ENCODE results near the gene PPFIA1.

The PPFIA1 gene

DNA sequence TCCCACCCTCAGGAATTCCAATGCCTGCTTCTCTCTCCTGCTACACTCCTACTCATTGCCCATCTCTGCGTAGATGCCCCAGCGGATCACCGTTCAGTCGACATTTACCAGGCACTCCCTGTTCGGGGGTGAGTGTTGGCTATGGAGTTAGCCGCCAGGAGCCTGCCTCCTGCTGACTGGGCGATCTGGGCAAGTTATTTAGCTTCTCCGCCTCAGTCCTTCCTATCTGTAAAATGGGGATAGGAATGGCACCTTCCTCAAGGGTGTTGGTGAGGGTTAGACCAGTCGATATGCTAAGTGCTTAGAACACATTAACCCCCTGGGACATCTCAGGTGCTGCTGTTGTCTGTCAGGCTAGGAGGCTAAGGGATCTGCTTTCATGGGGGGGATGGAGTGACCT is 36.5 kb upstream of the PPFIA1 start:
- H3K27me3 ChIP-seq (ENCODE audit: control insufficient read depth, insufficient read depth, low read length): no peaks in the 10 kb centered on the region
- no peak overlapping the region for H3K9ac ChIP-seq (ENCODE audit: low read length)
- H3K4me3 ChIP-seq (ENCODE audit: low read depth, low read length): no peak overlapping the region
- H3K9me3 ChIP-seq (ENCODE audit: control insufficient read depth, insufficient read depth, low read depth, low read length): no peaks in the 10 kb centered on the region
- H3K36me3 ChIP-seq (ENCODE audit: control insufficient read depth, insufficient read depth, low read length): no peaks in the 10 kb centered on the region
- peaks cover 7% of the 10 kb centered on the region; the same call in 1 of the 2 replicates for H3K4me1 ChIP-seq (ENCODE audit: control insufficient read depth, insufficient read depth, low read length)
- H3K27ac ChIP-seq (ENCODE audit: low read depth, low read length): no peak overlapping the region

- Histone ChIP-seq H3K4me1 (ENCODE audit: control insufficient read depth, insufficient read depth, low read length) (0 out of 2 replicates have a peak, but pooled peaks cover 3% of the 10 kb centered on the region), H3K9me3 (ENCODE audit: control insufficient read depth, insufficient read depth, low read depth, low read length) (no peaks in the 10 kb centered on the region), H3K27ac (ENCODE audit: low read depth, low read length) (no peak overlapping the region), H3K36me3 (ENCODE audit: control insufficient read depth, insufficient read depth, low read length) (no peaks in the 10 kb centered on the region), H3K27me3 (ENCODE audit: control insufficient read depth, insufficient read depth, low read length) (no peaks in the 10 kb centered on the region), H3K9ac (ENCODE audit: low read length) (no peak overlapping the region), H3K4me3 (ENCODE audit: low read depth, low read length) (no peak overlapping the region)
These were observed 30.2 kb upstream of the PPFIA1 start for GRCh38 chr11:70240337-70240736.

GRCh38 chr11:70241709-70242108 is 28.8 kb upstream of the PPFIA1 start:
- H3K4me1 ChIP-seq (ENCODE audit: control insufficient read depth, insufficient read depth, low read length): 0 out of 2 replicates have a peak, but pooled peaks cover 3% of the 10 kb centered on the region
- H3K36me3 ChIP-seq (ENCODE audit: control insufficient read depth, insufficient read depth, low read length): no peaks in the 10 kb centered on the region
- no peak overlapping the region for H3K4me3 ChIP-seq (ENCODE audit: low read depth, low read length)
- H3K27me3 ChIP-seq (ENCODE audit: control insufficient read depth, insufficient read depth, low read length): no peaks in the 10 kb centered on the region
- H3K9ac ChIP-seq (ENCODE audit: low read length): no peak overlapping the region
- no peaks in the 10 kb centered on the region for H3K9me3 ChIP-seq (ENCODE audit: control insufficient read depth, insufficient read depth, low read depth, low read length)
- no peak overlapping the region for H3K27ac ChIP-seq (ENCODE audit: low read depth, low read length)

- H3K4me1 ChIP-seq (ENCODE audit: control insufficient read depth, insufficient read depth, low read length): peaks cover 8% of the 10 kb centered on the region
- no peak overlapping the region for H3K4me3 ChIP-seq (ENCODE audit: low read depth, low read length)
- no peak overlapping the region for H3K27ac ChIP-seq (ENCODE audit: low read depth, low read length)
- H3K36me3 ChIP-seq (ENCODE audit: control insufficient read depth, insufficient read depth, low read length): no peaks in the 10 kb centered on the region
- H3K9ac ChIP-seq (ENCODE audit: low read length): no peak overlapping the region
- H3K9me3 ChIP-seq (ENCODE audit: control insufficient read depth, insufficient read depth, low read depth, low read length): no peaks in the 10 kb centered on the region
- no peaks in the 10 kb centered on the region for H3K27me3 ChIP-seq (ENCODE audit: control insufficient read depth, insufficient read depth, low read length)
These were observed 27.6 kb upstream of the PPFIA1 start for GRCh38 chr11:70242885-70243284.

GRCh38 chr11:70243912-70244652 is 26.4 kb upstream of the PPFIA1 start:
- no peak overlapping the region for H3K4me3 ChIP-seq (ENCODE audit: low read depth, low read length)
- peaks cover 8% of the 10 kb centered on the region for H3K4me1 ChIP-seq (ENCODE audit: control insufficient read depth, insufficient read depth, low read length)
- no peak overlapping the region for H3K27ac ChIP-seq (ENCODE audit: low read depth, low read length)
- no peak overlapping the region for H3K9ac ChIP-seq (ENCODE audit: low read length)
- no peaks in the 10 kb centered on the region for H3K27me3 ChIP-seq (ENCODE audit: control insufficient read depth, insufficient read depth, low read length)
- H3K9me3 ChIP-seq (ENCODE audit: control insufficient read depth, insufficient read depth, low read depth, low read length): no peaks in the 10 kb centered on the region
- no peaks in the 10 kb centered on the region for H3K36me3 ChIP-seq (ENCODE audit: control insufficient read depth, insufficient read depth, low read length)

GRCh38 chr11:70244698-70245097 is 25.8 kb upstream of the PPFIA1 start:
- Histone ChIP-seq H3K9ac (ENCODE audit: low read length) (no peak overlapping the region), H3K36me3 (ENCODE audit: control insufficient read depth, insufficient read depth, low read length) (no peaks in the 10 kb centered on the region), H3K9me3 (ENCODE audit: control insufficient read depth, insufficient read depth, low read depth, low read length) (no peaks in the 10 kb centered on the region), H3K27me3 (ENCODE audit: control insufficient read depth, insufficient read depth, low read length) (no peaks in the 10 kb centered on the region), H3K4me3 (ENCODE audit: low read depth, low read length) (no peak overlapping the region), H3K27ac (ENCODE audit: low read depth, low read length) (no peak overlapping the region), H3K4me1 (ENCODE audit: control insufficient read depth, insufficient read depth, low read length) (peaks cover 8% of the 10 kb centered on the region)

DNA sequence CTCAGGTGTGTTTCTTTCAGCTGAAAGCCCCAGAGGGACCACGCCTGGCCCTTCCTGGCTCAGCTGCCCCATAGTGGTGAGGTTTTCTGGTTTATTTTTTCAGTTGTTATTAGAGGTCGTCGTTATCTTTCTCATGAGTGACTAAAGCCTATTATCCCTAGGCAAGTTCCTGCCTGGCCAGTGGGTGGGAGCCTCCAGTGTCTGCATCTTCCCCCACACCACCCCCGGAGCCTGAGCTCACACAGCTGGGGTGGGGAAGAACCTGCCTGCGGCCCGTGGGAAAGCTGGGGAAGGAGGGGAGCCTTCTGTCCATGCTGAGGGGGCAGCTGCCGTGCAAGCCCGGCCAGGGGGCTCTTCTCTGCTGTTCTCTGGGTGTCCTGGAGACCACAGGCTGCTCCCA is 24.3 kb upstream of the PPFIA1 start:
- H3K27ac ChIP-seq (ENCODE audit: low read depth, low read length): no peak overlapping the region
- H3K36me3 ChIP-seq (ENCODE audit: control insufficient read depth, insufficient read depth, low read length): no peaks in the 10 kb centered on the region

GRCh38 chr11:70247042-70247709 is 23.3 kb upstream of the PPFIA1 start:
- no peaks in the 10 kb centered on the region for H3K27me3 ChIP-seq (ENCODE audit: control insufficient read depth, insufficient read depth, low read length)
- H3K4me3 ChIP-seq (ENCODE audit: low read depth, low read length): no peak overlapping the region
- H3K36me3 ChIP-seq (ENCODE audit: control insufficient read depth, insufficient read depth, low read length): no peaks in the 10 kb centered on the region
- peaks cover 12% of the 10 kb centered on the region for H3K4me1 ChIP-seq (ENCODE audit: control insufficient read depth, insufficient read depth, low read length)
- no peak overlapping the region for H3K9ac ChIP-seq (ENCODE audit: low read length)
- H3K9me3 ChIP-seq (ENCODE audit: control insufficient read depth, insufficient read depth, low read depth, low read length): no peaks in the 10 kb centered on the region
- no peak overlapping the region for H3K27ac ChIP-seq (ENCODE audit: low read depth, low read length)

More for the DNA sequence above, 24.3 kb upstream of the PPFIA1 start:
- H3K27me3 ChIP-seq (ENCODE audit: control insufficient read depth, insufficient read depth, low read length): no peaks in the 10 kb centered on the region
- no peaks in the 10 kb centered on the region for H3K9me3 ChIP-seq (ENCODE audit: control insufficient read depth, insufficient read depth, low read depth, low read length)
- H3K9ac ChIP-seq (ENCODE audit: low read length): no peak overlapping the region
- H3K4me3 ChIP-seq (ENCODE audit: low read depth, low read length): no peak overlapping the region
- H3K4me1 ChIP-seq (ENCODE audit: control insufficient read depth, insufficient read depth, low read length): peaks cover 8% of the 10 kb centered on the region

DNA sequence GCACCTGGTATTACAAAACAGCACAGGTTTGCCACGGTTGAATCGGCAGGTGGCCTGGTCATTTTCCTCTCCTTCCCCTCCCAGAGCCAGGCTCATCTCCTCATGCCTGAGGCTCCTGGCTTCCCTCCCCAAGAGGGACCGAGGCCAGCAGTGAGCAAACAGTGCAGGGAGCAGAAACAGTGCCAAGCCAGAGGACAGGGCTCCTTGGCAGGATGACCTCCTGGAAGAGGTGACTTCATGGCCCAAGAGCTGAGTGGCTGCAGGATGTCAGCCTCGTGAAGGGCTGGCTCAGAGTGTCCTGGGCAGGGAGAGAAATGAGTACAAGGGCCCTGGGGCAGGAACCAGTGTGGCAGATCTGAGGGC is 22.8 kb upstream of the PPFIA1 start:
- H3K9me3 ChIP-seq (ENCODE audit: control insufficient read depth, insufficient read depth, low read depth, low read length): no peaks in the 10 kb centered on the region
- no peak overlapping the region for H3K9ac ChIP-seq (ENCODE audit: low read length)
- H3K4me1 ChIP-seq (ENCODE audit: control insufficient read depth, insufficient read depth, low read length): peaks cover 12% of the 10 kb centered on the region
- H3K4me3 ChIP-seq (ENCODE audit: low read depth, low read length): no peak overlapping the region
- no peak overlapping the region for H3K27ac ChIP-seq (ENCODE audit: low read depth, low read length)
- H3K36me3 ChIP-seq (ENCODE audit: control insufficient read depth, insufficient read depth, low read length): no peaks in the 10 kb centered on the region
- no peaks in the 10 kb centered on the region for H3K27me3 ChIP-seq (ENCODE audit: control insufficient read depth, insufficient read depth, low read length)

DNA sequence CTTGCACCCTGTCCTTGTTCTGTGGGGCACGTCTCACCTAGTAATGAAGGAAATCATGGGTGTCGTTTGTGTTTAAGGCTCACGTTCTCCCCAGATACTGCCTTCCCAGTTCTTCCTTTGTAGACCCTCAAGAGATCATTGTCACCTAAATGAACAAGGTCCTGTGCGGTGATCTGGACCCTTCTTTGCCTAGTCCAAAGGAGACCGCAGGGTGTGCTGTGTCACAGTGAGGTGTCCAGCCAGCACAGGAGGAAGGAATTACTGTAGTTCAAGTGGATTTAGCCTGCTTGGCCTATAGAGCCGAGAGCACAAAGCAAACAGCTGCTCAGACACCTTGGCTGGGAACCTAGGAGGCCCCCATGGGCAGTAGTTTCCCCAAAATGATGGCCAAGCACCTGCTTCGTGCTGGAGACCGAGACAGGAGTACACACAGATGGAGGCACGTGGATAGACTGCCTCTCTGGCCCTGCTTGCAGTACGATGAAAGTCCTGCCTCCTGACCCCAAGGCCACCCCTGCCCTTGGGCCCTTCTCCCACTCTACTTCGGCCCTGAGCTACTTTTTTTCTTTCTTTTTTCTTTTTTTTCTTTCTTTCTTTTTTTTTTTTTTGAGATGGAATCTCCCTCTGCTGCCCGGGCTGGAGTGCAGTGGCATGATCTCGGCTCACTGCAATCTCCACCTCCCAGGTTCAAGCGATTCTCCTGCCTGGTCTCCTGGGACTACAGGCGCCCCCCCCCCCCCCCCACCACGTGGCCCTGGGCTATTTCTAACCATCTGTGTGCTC is 19.4 kb upstream of the PPFIA1 start:
- Histone ChIP-seq H3K36me3 (ENCODE audit: control insufficient read depth, insufficient read depth, low read length) (no peaks in the 10 kb centered on the region), H3K4me1 (ENCODE audit: control insufficient read depth, insufficient read depth, low read length) (peaks cover 9% of the 10 kb centered on the region), H3K27ac (ENCODE audit: low read depth, low read length) (no peak overlapping the region), H3K9me3 (ENCODE audit: control insufficient read depth, insufficient read depth, low read depth, low read length) (no peaks in the 10 kb centered on the region), H3K9ac (ENCODE audit: low read length) (no peak overlapping the region), H3K4me3 (ENCODE audit: low read depth, low read length) (no peak overlapping the region), H3K27me3 (ENCODE audit: control insufficient read depth, insufficient read depth, low read length) (no peaks in the 10 kb centered on the region)
